AG04449 (cell line): ENCODE data around the gene PITRM1.

ENCODE experiments used
- CTCF ChIA-PET: fragments of 350-600 bp; formaldehyde crosslinking; extraction: SDS; loops from one replicate; lab custom pipeline; 2021; ENCODE audit warnings: antibody characterized with exemption; lab: Yijun Ruan, JAX
- POLR2A ChIA-PET: fragments of 400-600, 350-600 bp; formaldehyde crosslinking; extraction: SDS; loops from one replicate; lab custom pipeline; 2020; ENCODE audit warnings: antibody characterized with exemption, inconsistent platforms; lab: Yijun Ruan, JAX
- DNase-seq: peaks from one replicate; pipeline ENCODE4 v3.0.0-alpha.2; 2010; ENCODE audit warnings: low read depth, low spot score
- H3K4me3 ChIP-seq: 2 replicates; pipeline ENCODE4 v1.5.1; 2011; ENCODE audit warnings: low read depth, mild to moderate bottlenecking, control low read depth, low read length
- TF ChIP-seq, protein P1 (sequence below): IDR thresholded peaks from one replicate; pipeline ENCODE4 v1.5.1; 2011; ENCODE audit warnings: mild to moderate bottlenecking, moderate library complexity, low read length, control low read depth, inconsistent platforms; ENCODE audit not compliant: insufficient read depth; ENCODE audit errors: missing control alignments

PITRM1 gene

DNA sequence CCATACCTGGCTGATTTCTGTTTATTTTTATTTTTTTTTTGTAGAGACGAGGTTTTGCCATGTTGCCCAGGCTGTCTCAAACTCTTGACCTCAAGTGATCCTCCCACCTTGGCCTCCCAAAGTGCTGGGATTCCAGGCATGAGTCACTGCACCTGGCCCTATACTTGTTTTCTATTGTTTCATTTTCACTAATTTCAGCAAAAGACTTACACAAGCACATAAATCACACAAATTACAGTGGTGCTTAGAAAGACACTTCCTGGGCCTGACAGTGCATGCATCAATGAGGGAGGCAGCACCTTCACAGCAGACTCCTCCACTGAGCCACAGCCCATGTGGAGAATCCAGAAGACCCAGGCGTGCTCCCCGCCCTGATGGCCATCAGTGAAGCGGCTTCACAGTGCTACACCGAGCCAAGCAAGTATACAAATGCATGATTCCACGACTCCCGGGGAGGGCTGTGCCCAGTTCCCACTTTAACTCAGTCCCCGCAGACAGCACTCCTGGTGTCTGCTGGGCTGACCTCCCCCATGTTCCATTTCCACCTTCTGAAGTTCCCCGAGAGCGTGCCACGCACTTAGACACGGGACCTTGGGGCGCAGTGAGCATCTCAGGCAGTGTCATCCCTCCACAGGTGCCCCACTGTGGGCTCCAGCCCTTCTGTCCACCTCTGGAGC is 20.6 kb downstream of the PITRM1 start:
- TF ChIP-seq, protein P1, sequence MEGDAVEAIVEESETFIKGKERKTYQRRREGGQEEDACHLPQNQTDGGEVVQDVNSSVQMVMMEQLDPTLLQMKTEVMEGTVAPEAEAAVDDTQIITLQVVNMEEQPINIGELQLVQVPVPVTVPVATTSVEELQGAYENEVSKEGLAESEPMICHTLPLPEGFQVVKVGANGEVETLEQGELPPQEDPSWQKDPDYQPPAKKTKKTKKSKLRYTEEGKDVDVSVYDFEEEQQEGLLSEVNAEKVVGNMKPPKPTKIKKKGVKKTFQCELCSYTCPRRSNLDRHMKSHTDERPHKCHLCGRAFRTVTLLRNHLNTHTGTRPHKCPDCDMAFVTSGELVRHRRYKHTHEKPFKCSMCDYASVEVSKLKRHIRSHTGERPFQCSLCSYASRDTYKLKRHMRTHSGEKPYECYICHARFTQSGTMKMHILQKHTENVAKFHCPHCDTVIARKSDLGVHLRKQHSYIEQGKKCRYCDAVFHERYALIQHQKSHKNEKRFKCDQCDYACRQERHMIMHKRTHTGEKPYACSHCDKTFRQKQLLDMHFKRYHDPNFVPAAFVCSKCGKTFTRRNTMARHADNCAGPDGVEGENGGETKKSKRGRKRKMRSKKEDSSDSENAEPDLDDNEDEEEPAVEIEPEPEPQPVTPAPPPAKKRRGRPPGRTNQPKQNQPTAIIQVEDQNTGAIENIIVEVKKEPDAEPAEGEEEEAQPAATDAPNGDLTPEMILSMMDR = no peak
- CTCF ChIA-PET = no interaction called here
- H3K4me3 ChIP-seq = no peak overlapping the region
- POLR2A ChIA-PET = no interaction called here
- DNase-seq = no peak

DNA sequence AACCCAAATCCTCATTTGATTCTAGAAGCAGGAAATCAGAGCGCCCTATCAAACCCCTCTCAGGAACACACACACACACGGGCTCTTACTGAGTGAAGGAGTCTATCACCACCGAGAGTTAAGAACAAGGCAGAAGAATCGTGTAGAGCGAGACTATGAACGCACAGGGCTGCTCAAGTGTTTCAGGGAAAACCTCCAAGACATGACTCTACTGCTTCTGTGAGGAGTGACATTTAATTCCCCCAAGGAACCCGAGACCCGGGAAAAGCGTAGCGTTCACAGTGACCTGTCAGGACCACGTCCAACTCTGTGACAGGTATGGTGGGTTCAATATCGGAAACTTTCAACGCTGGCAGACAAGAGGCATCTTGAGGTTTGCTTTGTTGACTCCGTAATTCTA is 21.6 kb downstream of the PITRM1 start:
- TF ChIP-seq, protein P1 = no peak
- POLR2A ChIA-PET = no interaction called here
- CTCF ChIA-PET = no interaction called here
- no peak for DNase-seq
- no peak overlapping the region for H3K4me3 ChIP-seq

DNA sequence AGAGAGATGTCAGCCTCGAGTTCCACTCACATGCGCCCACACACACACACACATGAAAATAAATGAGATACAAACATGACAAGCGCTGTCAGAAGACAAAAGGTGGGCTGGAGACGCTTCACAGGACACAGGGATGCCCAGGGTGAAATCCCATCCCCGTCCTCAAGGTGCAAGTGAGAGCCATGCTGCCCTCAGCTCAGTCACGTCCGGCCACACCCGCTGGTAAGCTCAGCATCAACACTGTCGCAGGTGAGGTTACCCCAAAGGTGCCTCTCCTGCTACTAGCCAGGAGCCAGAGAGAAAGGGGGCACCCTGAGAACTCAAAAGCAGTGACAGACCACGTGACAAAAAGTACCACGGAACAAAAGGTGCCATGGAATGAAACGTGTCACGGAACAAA is 22.2 kb downstream of the PITRM1 start:
- H3K4me3 ChIP-seq = no peak overlapping the region
- ChIA-PET CTCF (no interaction called here), POLR2A (no interaction called here)
- TF ChIP-seq, protein P1 = no peak
- DNase-seq = no peak

DNA sequence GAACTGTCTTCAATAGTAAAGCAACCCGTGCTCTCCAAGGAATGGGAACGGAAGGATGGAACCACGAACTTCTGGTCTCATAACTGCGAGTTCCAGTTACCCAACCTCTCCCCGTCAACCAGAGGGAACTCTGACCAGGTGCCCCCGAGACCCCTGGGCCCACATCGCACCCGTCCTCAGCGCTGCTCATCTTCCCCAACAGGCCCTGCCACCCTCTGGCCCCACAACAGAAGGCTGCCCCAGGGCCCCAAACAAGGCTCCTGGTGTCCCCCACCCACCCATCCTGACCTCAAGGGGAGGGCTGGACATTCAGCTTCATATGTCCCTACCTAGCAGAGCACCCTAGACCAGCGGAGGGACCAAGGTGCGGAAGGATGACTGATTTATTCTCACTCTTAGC is 22.7 kb downstream of the PITRM1 start:
- H3K4me3 ChIP-seq = no peak overlapping the region
- ChIA-PET POLR2A (no interaction called here), CTCF (interaction anchor here (1.1 kb wide), 1 partner anchor 15 kb away, joined by 3 read pairs; no protein-coding TSS in a partner anchor)
- no peak for DNase-seq
- TF ChIP-seq, protein P1 = no peak

DNA sequence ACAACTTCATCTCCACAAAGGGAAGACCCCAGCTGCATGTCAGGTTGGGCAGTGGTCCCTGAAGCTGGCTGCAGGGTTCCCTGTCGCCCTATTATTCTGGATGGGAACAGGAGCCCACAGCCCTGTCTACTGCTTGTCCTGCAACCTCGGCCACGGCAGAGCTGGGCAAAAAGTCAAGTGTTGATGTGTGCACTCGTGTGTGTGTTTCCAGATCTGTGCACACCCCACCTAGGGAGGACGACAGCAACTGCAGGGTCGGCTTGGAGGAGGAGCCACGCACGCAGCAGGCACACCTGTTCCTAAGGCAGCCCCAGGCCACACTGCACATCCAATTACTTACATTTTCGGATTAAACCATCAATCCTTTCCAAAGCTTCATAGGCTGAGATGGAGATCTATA is 23.6 kb downstream of the PITRM1 start:
- POLR2A ChIA-PET = no interaction called here
- H3K4me3 ChIP-seq = no peak overlapping the region
- no peak for DNase-seq
- TF ChIP-seq, protein P1 = no peak
- CTCF ChIA-PET = interaction anchor here (1.1 kb wide), 1 partner anchor 16 kb away, joined by 3 read pairs; no protein-coding TSS in a partner anchor

DNA sequence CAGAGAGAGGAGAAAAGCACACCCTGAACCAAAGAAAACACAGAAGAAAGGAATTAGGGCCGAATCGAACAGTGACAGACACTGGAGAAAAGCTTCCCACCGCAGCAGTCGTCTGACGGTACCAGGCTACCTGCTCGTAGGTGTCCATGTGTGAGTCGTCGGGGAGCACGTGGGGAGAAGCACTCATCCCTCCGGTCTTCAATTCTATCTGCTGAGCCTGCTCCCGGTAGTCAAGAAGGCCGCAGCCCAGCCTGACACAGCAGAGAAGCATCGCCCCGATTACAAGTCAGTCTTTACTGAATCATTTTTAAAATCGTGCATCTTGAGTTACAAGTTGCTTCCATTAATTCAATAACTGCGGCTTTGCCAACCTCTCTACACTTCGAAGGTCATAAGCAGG is 24.5 kb downstream of the PITRM1 start:
- DNase-seq = no peak
- ChIA-PET CTCF (no interaction called here), POLR2A (no interaction called here)
- TF ChIP-seq, protein P1 = no peak
- H3K4me3 ChIP-seq = no peak overlapping the region
